Breast epithelium (tissue), 4 donors: ENCODE results near the gene PC. TPM values are rescaled to one million over a fixed set of nuclear protein-coding genes. Genes with fewer than 3 reads are reported as not detected.

ENCODE experiments used
- DNase-seq, 2 donors: peaks; one replicate each; pipeline ENCODE4 v3.0.0-alpha.2; 2019; ENCODE audit warnings: low spot score in 2 of 2
- H3K27ac ChIP-seq, 2 donors: fragments of 200-600 bp; sonication (generic) in 1 of 2; one replicate each; pipeline ENCODE4 v1.5.1; 2016 to 2019; ENCODE audit warnings: mild to moderate bottlenecking in 1 of 2
- H3K27me3 ChIP-seq, 2 donors: fragments of 200-600 bp; sonication (generic) in 1 of 2; one replicate each; pipeline versions ENCODE4 v1.5.1 to v1.6.0; 2017 to 2019; ENCODE audit warnings: control low read depth in 1 of 2, mild to moderate bottlenecking in 1 of 2
- H3K36me3 ChIP-seq: fragments of 200-600 bp; one replicate; pipeline ENCODE4 v1.5.1; 2019
- H3K4me1 ChIP-seq, 2 donors: fragments of 200-600 bp; sonication (generic); one replicate each; pipeline ENCODE4 v1.5.1; 2016 to 2019; ENCODE audit warnings: control low read depth in 1 of 2
- H3K4me3 ChIP-seq, 3 donors: fragments of 200-600 bp; sonication (generic); 1 replicate in 2 of 3; 2 replicates in 1 of 3; pipeline ENCODE4 v1.5.1; 2016 to 2019; ENCODE audit warnings: mild to moderate bottlenecking in 3 of 3, moderate library complexity in 2 of 3
- H3K9me3 ChIP-seq, 2 donors: fragments of 200-600 bp; sonication (generic) in 1 of 2; one replicate each; pipeline ENCODE4 v1.5.1; 2016 to 2019; ENCODE audit warnings: control low read depth in 1 of 2
- CTCF ChIP-seq, 3 donors: fragments of 450-650 bp; IDR thresholded peaks; one replicate each; pipeline ENCODE4 v1.5.1; 2016 to 2017; ENCODE audit warnings: antibody characterized with exemption in 3 of 3, mild to moderate bottlenecking in 3 of 3, moderate library complexity in 3 of 3
- POLR2A ChIP-seq: fragments of 450-650 bp; IDR thresholded peaks from one replicate; pipeline ENCODE4 v1.6.1; 2016; ENCODE audit warnings: antibody characterized with exemption, mild to moderate bottlenecking, moderate library complexity
- POLR2AphosphoS5 ChIP-seq, 3 donors: sonication (generic); formaldehyde crosslinking; IDR thresholded peaks; one replicate each; pipeline ENCODE4 v1.6.1; 2017; ENCODE audit warnings: antibody characterized with exemption in 3 of 3
- intact Hi-C: fragments of 100-400 bp; cut with DNase I; formaldehyde crosslinking; loops from one replicate; pipeline ENCODE4 v1.15.1; 2023; ENCODE audit warnings: low total_unique reads
- total RNA-seq, 3 donors: library from RNA; depleted of rRNA; stranded (reverse); fragments of >200 nt; gene quantifications; one replicate each; pipeline ENCODE4 v1.1.0, GENCODE V29; 2016

The PC gene
- total RNA-seq, 3 donors from 2014 or later: 35.4 to 137 (median 50.2) TPM

DNA sequence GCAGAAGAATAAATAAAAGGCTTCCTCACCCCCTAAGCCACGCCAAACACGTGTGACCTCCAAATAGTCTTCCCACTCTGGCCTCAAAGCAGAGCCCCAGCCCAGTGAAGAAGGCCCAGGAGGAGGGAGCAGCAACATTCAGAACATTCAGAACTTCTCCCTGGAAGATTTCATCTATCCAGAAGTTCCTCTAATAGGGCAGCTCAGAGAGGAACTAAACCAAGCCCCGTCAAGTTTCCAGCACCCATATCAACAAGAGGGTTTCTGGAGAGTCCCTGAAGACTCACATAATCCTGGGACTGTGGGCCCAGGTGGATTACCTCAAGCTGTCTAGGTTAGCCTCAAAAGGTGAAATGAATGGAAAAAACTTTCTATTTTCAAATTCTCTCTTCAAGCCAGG lies 39.4 kb downstream of the PC start:
- no peak for DNase-seq
- Histone ChIP-seq H3K4me1 (no peaks in the 10 kb centered on the region), H3K9me3 (no peaks in the 10 kb centered on the region), H3K36me3 (no peaks in the 10 kb centered on the region), H3K4me3 (no peak overlapping the region), H3K27me3 (no peaks in the 10 kb centered on the region), H3K27ac (no peak overlapping the region)
- TF ChIP-seq CTCF (IDR thresholded peaks at IDR 0.05) (no peak), POLR2AphosphoS5 (IDR thresholded peaks at IDR 0.05) (no peak), POLR2A (no peak)
- intact Hi-C loops: no loop called here

- peak in 1 of 2 donors; percentile 43 for DNase-seq
- no peak for TF ChIP-seq CTCF (IDR thresholded peaks at IDR 0.05)
- no peak for TF ChIP-seq POLR2AphosphoS5 (IDR thresholded peaks at IDR 0.05)
- no peak for TF ChIP-seq POLR2A
- no peaks in the 10 kb centered on the region for H3K36me3 ChIP-seq
- peak overlapping the region; percentile 48 to 58 for H3K27ac ChIP-seq
- no peaks in the 10 kb centered on the region for H3K9me3 ChIP-seq
- H3K4me3 ChIP-seq: no peak overlapping the region
- intact Hi-C loops: no loop called here
- H3K27me3 ChIP-seq: no peaks in the 10 kb centered on the region
- H3K4me1 ChIP-seq: no peaks in the 10 kb centered on the region
These were observed 42.3 kb downstream of the PC start for GRCh38 chr11:66915866-66916265.

- peak overlapping the region; percentile 48 to 58 for H3K27ac ChIP-seq
These were observed 42.9 kb downstream of the PC start for GRCh38 chr11:66915046-66915832.

GRCh38 chr11:66914505-66914904 lies 43.7 kb downstream of the PC start:
- TF ChIP-seq POLR2AphosphoS5 (IDR thresholded peaks at IDR 0.05): no peak
- no peak for TF ChIP-seq CTCF (IDR thresholded peaks at IDR 0.05)
- TF ChIP-seq POLR2A: no peak
- Histone ChIP-seq H3K27ac (peak overlapping the region in 1 of 2 donors; percentile 48), H3K9me3 (no peaks in the 10 kb centered on the region), H3K4me3 (no peak overlapping the region), H3K4me1 (no peaks in the 10 kb centered on the region), H3K27me3 (no peaks in the 10 kb centered on the region), H3K36me3 (no peaks in the 10 kb centered on the region)
- DNase-seq: no peak
- intact Hi-C loops: no loop called here

More at GRCh38 chr11:66915046-66915832, 42.9 kb downstream of the PC start:
- TF ChIP-seq POLR2A (no peak), POLR2AphosphoS5 (IDR thresholded peaks at IDR 0.05) (no peak), CTCF (IDR thresholded peaks at IDR 0.05) (no peak)
- H3K9me3 ChIP-seq: no peaks in the 10 kb centered on the region
- no peaks in the 10 kb centered on the region for H3K4me1 ChIP-seq
- DNase-seq: no peak
- intact Hi-C loops: no loop called here
- no peaks in the 10 kb centered on the region for H3K36me3 ChIP-seq
- H3K4me3 ChIP-seq: no peak overlapping the region
- no peaks in the 10 kb centered on the region for H3K27me3 ChIP-seq

GRCh38 chr11:66912911-66913310 lies 45.3 kb downstream of the PC start:
- DNase-seq: no peak
- Histone ChIP-seq H3K4me3 (no peak overlapping the region), H3K9me3 (no peaks in the 10 kb centered on the region), H3K27me3 (no peaks in the 10 kb centered on the region), H3K4me1 (no peaks in the 10 kb centered on the region), H3K36me3 (no peaks in the 10 kb centered on the region), H3K27ac (peak overlapping the region; percentile 58 to 68)
- intact Hi-C loops: no loop called here
- TF ChIP-seq POLR2A (no peak), CTCF (IDR thresholded peaks at IDR 0.05) (no peak), POLR2AphosphoS5 (IDR thresholded peaks at IDR 0.05) (no peak)
